Liver (tissue), 9 donors: ENCODE results near the gene GNAS-AS1. TPM values are rescaled to one million over a fixed set of nuclear protein-coding genes. Genes with fewer than 3 reads are reported as not detected.

Source experiments
- DNase-seq: peaks from one replicate; pipeline ENCODE4 v3.0.0-alpha.2; 2017; ENCODE audit warnings: low spot score
- H3K27ac ChIP-seq, 2 donors: one replicate each; pipeline ENCODE4 v1.7.0; 2013; ENCODE audit warnings: inconsistent platforms in 2 of 2, low read length in 2 of 2, control low read depth in 1 of 2, low read depth in 1 of 2, mild to moderate bottlenecking in 1 of 2
- H3K27me3 ChIP-seq, 4 donors: one replicate each; pipeline versions ENCODE4 v1.6.1 to v1.7.0; 2013; ENCODE audit warnings: low read length in 3 of 4, inconsistent platforms in 1 of 4, mild to moderate bottlenecking in 1 of 4, moderate library complexity in 1 of 4; ENCODE audit not compliant: control insufficient read depth in 4 of 4, insufficient read depth in 4 of 4
- H3K36me3 ChIP-seq, 4 donors: one replicate each; pipeline versions ENCODE4 v1.6.1 to v1.7.0; 2013; ENCODE audit warnings: low read length in 3 of 4, mild to moderate bottlenecking in 3 of 4, low read depth in 1 of 4, moderate library complexity in 1 of 4; ENCODE audit not compliant: control insufficient read depth in 4 of 4, insufficient read depth in 3 of 4
- H3K4me1 ChIP-seq, 4 donors: one replicate each; pipeline versions ENCODE4 v1.6.1 to v1.7.0; 2013; ENCODE audit warnings: low read length in 3 of 4, mild to moderate bottlenecking in 3 of 4, moderate library complexity in 1 of 4; ENCODE audit not compliant: control insufficient read depth in 4 of 4, insufficient read depth in 4 of 4
- H3K4me3 ChIP-seq, 3 donors: one replicate each; pipeline versions ENCODE4 v1.6.1 to v1.7.0; 2013; ENCODE audit warnings: low read length in 3 of 3, control low read depth in 1 of 3, low read depth in 1 of 3, mild to moderate bottlenecking in 1 of 3
- H3K9ac ChIP-seq, 2 donors: one replicate each; pipeline ENCODE4 v1.7.0; 2013; ENCODE audit warnings: low read length in 2 of 2, mild to moderate bottlenecking in 2 of 2, moderate library complexity in 2 of 2, control low read depth in 1 of 2, low read depth in 1 of 2
- H3K9me3 ChIP-seq, 4 donors: one replicate each; pipeline versions ENCODE4 v1.6.1 to v1.7.0; 2013; ENCODE audit warnings: low read length in 3 of 4; ENCODE audit not compliant: control insufficient read depth in 4 of 4
- ATF3 ChIP-seq: IDR thresholded peaks from 2 replicates; pipeline ENCODE4 v1.6.1; 2016; ENCODE audit warnings: antibody characterized with exemption
- CTCF ChIP-seq: fragments of 150-350 bp; IDR thresholded peaks from 2 replicates; pipeline ENCODE4 v1.5.1; 2017; ENCODE audit warnings: improper control_type of control experiment, low read depth, low read length; ENCODE audit not compliant: missing input control
- EGR1 ChIP-seq, 2 donors: IDR thresholded peaks; 2 replicates each; pipeline ENCODE4 v1.6.1; 2016 to 2018; ENCODE audit warnings: antibody characterized with exemption in 2 of 2, low read depth in 2 of 2
- FOXA1 ChIP-seq: IDR thresholded peaks from 2 replicates; pipeline ENCODE4 v1.6.1; 2016; ENCODE audit warnings: antibody characterized with exemption
- FOXA2 ChIP-seq: IDR thresholded peaks from 2 replicates; pipeline ENCODE4 v1.6.1; 2016; ENCODE audit warnings: antibody characterized with exemption
- GABPA ChIP-seq, 2 donors: IDR thresholded peaks in 1 of 2; conservative IDR thresholded peaks in 1 of 2; 2 replicates each; pipeline ENCODE4 v1.6.1; 2016; ENCODE audit warnings: antibody characterized with exemption in 2 of 2, mild to moderate bottlenecking in 1 of 2, moderate library complexity in 1 of 2
- HNF4G ChIP-seq: IDR thresholded peaks from 2 replicates; pipeline ENCODE4 v1.6.1; 2016; ENCODE audit warnings: antibody characterized with exemption
- JUND ChIP-seq, 2 donors: IDR thresholded peaks; 2 replicates each; pipeline ENCODE4 v1.6.1; 2016; ENCODE audit warnings: antibody characterized with exemption in 2 of 2
- MAX ChIP-seq: IDR thresholded peaks from 2 replicates; pipeline ENCODE4 v1.6.1; 2016; ENCODE audit warnings: antibody characterized with exemption
- NR2F2 ChIP-seq: IDR thresholded peaks from 2 replicates; pipeline ENCODE4 v1.6.1; 2016; ENCODE audit warnings: antibody characterized with exemption
- RAD21 ChIP-seq, 2 donors: IDR thresholded peaks; 2 replicates each; pipeline ENCODE4 v1.6.1; 2016; ENCODE audit warnings: antibody characterized with exemption in 2 of 2, mild to moderate bottlenecking in 2 of 2
- REST ChIP-seq: IDR thresholded peaks from 2 replicates; pipeline ENCODE4 v1.6.1; 2016; ENCODE audit warnings: antibody characterized with exemption, mild to moderate bottlenecking
- RXRA ChIP-seq, 2 donors: IDR thresholded peaks; 2 replicates each; pipeline ENCODE4 v1.6.1; 2017 to 2018; ENCODE audit warnings: antibody characterized with exemption in 2 of 2, mild to moderate bottlenecking in 1 of 2
- SP1 ChIP-seq: IDR thresholded peaks from 2 replicates; pipeline ENCODE4 v1.6.1; 2018; ENCODE audit warnings: antibody characterized with exemption, mild to moderate bottlenecking
- TAF1 ChIP-seq: conservative IDR thresholded peaks from 2 replicates; pipeline ENCODE4 v1.6.1; 2016; ENCODE audit warnings: antibody characterized with exemption, mild to moderate bottlenecking
- YY1 ChIP-seq: IDR thresholded peaks from 2 replicates; pipeline ENCODE4 v1.6.1; 2016; ENCODE audit warnings: antibody characterized with exemption, mild to moderate bottlenecking
- ZBTB33 ChIP-seq: IDR thresholded peaks from 2 replicates; pipeline ENCODE4 v1.6.1; 2016; ENCODE audit warnings: antibody characterized with exemption
- WGBS: extraction: QIAGEN DNeasy Blood & Tissue Kit; methylation state at CpG from one replicate; pipeline ENCODE4 v1.1.7; 2013; 5-methylcytosine and 5-hydroxymethylcytosine counted together
- polyA plus RNA-seq, 2 donors: library from polyadenylated mRNA; stranded (reverse) in 1 of 2; unstranded in 1 of 2; fragments of 200-250 nt in 1 of 2; fragments of >200 nt in 1 of 2; fragmentation: Nextera tagmentation in 1 of 2; extraction: Ambion mirVana in 1 of 2; gene quantifications; one replicate each; pipeline versions ENCODE4 v1.2.1 to v1.2.3, GENCODE V29; 2013 to 2015
- total RNA-seq, 2 donors: library from RNA; depleted of rRNA; stranded (reverse); fragments of >200 nt; gene quantifications; one replicate each; pipeline ENCODE4 v1.2.3, GENCODE V29; 2014
- donor health status: healthy.
- donor health status: healthy.
- donor health status: healthy.
- donor health status: healthy.
- donor health status: healthy.

GNAS-AS1 gene
- total and polyA plus RNA-seq, 4 donors = 0.08 to 0.42 (median 0.09) TPM; not detected in 1

- TF ChIP-seq CTCF (no peak), MAX (no peak), RXRA (IDR thresholded peaks at IDR 0.05) (no peak)
Measured at GRCh38 chr20:58808271-58809046, 42.2 kb downstream of the GNAS-AS1 start (continued).

GRCh38 chr20:58807801-58808200 lies 42.9 kb downstream of the GNAS-AS1 start:
- H3K27ac ChIP-seq = no peak overlapping the region
- H3K9me3 ChIP-seq = no peaks in the 10 kb centered on the region
- H3K9ac ChIP-seq = no peak overlapping the region
- no peak for DNase-seq
- H3K36me3 ChIP-seq = no peaks in the 10 kb centered on the region
- TF ChIP-seq RXRA (IDR thresholded peaks at IDR 0.05) (no peak), RAD21 (IDR thresholded peaks at IDR 0.05) (no peak), SP1 (no peak), CTCF (no peak), NR2F2 (no peak), ZBTB33 (no peak), YY1 (no peak), GABPA (IDR thresholded peaks at IDR 0.05 in 1 of 2, conservative IDR thresholded peaks at IDR 0.05 in 1 of 2) (no peak), HNF4G (no peak), EGR1 (IDR thresholded peaks at IDR 0.05; ENCODE audit: low read depth in 2 of 2) (no peak), ATF3 (no peak), FOXA1 (no peak), REST (no peak), MAX (no peak), TAF1 (no peak), FOXA2 (no peak), JUND (IDR thresholded peaks at IDR 0.05) (no peak)
- H3K4me1 ChIP-seq = no peaks in the 10 kb centered on the region
- H3K4me3 ChIP-seq = no peak overlapping the region
- peaks cover 0 to 4% (median 0%) of the 10 kb centered on the region in 4 donors for H3K27me3 ChIP-seq
- 82% methylated on average over 11 of the region's 11 CpGs for WGBS
